Activated CD4-positive, alpha-beta T cell treated with anti-CD3 and anti-CD28 coated beads, Interleukin-2, Interleukin-6, amounts not matched to agents 100 ng/mL and 50 ng/mL, durations not matched to agents 16 hours and 8 hours (primary cell): Measurements from ENCODE around the gene KMT5C.

ENCODE experiments used
- DNase-seq: peaks from one replicate; pipeline ENCODE4 v3.0.0-alpha.2; 2020

The KMT5C gene

DNA sequence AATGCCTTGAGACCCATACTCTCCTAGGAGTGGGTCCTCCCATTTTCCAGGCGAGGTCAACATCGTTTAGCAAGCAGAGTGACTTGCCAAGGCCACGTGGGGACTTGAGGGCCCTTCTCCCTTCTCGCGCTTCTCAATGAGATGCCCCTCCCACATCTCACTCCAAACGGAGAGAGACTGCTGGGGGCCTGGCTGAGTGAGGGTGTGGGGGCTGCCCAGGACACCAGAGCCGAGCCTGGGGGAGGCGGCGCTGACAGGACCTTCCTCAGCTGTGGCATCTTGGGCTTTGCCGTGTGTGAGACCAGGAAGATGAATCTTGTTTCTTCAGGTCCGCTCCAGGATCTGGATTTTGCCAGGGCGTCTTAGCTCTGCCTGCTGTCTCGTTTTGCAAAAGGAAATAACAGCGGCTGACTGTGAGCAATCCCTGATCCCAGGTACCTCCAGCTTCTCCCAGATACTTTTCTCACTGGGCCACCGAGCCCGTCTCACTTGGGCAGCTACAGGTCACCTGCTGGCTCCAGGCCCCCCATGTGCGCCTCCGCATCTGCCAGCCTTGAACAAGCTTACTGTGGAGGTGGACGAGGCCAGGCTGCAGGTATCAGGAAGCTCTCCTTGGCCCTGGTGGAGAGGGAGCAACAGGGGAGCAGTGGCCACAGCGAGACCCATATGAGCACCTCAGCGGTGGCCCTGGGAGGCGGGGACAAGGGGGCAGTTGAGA is 8.8 kb downstream of the KMT5C start:
- no peak for DNase-seq

DNA sequence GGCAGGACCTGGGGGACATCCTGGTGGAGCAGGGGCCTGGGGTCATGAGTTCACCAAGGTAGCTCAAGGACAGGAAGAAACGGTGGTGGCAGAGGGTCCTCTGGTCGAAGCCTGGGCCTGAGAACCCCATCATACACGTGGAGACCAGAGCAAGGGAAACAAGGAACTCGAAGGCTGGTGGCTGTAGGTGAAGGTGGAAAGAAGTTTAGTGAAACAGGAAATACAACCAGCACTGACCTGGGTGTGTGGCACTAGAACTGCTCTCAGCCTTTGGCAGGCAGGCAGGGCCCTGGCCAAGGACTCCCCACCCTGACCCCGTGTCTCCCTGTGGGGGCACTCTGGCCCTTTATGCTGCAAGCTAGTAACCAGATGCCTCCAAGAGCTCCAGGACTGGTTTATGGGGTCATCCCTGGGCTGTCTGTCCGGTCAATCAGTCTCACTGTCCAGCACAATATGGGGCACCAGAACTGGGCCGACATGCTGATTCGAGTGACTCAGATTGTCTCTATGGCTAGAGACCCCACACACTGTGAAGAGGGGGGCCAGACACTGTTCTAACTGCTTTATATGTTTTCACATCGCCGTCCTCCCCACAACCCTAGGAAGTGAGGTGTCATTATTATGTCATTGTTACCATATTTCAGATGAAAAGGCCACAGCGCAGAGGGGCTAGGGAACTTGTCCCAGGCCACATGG is 11.1 kb downstream of the KMT5C start:
- no peak for DNase-seq

- no peak for DNase-seq
These were observed 12.4 kb downstream of the KMT5C start for GRCh38 chr19:55352040-55352439.

- no peak for DNase-seq
These were observed 13.0 kb downstream of the KMT5C start for GRCh38 chr19:55352549-55353145.

DNA sequence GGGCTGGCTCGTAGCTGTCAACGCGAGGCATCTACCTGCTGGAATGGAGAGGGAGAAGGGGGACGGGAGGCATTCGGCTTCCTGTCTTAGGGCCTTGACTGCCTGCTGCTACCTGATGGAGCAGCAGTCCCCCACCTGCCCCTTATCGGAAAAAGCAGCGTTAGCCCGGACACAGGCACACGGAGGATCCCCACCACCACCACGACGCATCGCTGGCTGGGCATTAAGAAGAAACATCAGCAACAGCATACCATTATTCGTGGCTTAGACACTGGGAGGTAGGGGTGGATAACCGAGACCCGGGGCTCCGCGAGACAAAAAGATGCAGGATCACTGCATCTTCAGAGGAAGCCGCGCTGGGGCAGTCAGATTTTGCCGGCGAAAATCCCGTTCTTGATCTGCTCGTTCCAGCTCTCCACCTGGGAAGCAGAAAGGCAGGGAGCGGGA is 13.7 kb downstream of the KMT5C start:
- DNase-seq: no peak

DNA sequence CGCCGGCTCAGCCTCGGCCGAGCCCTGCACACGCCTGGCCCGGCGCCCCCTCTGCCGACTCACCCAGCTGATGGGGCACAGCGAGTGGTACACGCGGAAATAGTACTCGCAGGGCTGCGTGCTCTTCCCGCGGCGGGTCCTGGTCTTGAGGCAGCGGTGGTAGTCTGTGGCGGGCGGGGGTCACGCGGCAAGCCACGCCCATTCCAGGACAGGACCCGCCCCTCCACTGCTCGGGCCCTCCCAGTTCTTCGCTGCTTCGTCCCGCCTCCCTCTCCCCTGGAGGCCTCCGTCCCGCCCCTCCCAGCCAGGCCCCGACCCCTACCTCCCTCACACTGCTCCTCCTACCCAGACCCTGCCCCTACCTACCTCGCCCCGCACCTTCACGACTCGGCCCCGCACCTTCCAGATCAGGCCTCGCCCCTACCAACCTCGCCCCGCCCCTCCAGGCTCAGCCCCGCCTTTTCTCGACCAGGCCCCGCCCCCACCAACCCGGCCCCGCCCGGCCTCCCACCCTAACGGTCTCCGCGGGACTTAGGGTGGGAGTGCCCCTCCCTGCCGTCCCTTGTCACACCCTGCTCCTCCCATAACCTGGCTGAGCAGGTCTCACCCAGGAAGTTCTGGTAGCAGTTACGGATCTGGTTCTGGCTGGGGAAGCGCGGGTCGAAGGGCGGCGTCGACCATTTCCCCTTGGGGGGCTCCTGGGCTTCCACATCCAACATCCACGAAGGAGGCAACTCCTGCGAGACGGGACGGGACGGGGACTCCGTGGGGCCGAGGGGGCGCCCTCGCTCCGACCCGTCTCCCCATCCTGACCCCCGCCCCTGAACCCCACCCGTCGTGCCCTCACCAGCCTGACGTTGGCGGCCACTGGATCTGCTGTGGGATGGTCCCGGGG is 14.4 kb downstream of the KMT5C start:
- peak; percentile 23 for DNase-seq

GRCh38 chr19:55354698-55355212 is 15.1 kb downstream of the KMT5C start, which contains the start of gene COX6B2:
Gene COX6B2, minus strand, starts transcription at chr19:55354719. Its CDS starts 198 bp downstream, at chr19:55354521.
- DNase-seq: no peak

- no peak for DNase-seq
These were observed 15.6 kb downstream of the KMT5C start for GRCh38 chr19:55355213-55355821.

DNA sequence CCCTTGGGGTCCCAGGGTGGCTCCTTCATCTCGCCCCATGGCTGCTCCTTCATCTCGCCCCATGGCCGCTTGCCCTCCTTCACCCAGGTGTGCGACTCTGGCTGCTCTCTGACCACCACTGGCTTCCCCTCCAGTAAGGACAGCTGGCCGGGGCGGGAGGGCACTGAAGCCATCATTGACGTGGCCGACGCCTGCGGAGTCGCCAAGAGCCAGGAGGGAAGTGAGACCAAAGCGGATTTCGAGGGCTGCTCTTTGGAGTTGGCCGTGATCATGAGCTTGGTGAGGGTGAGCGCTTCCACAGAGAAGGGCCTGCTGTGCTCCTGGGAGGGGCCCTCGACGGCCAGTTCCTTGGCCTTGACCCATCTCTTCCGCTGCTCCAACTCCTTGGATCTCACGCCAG is 18.8 kb downstream of the KMT5C start:
- no peak for DNase-seq

DNA sequence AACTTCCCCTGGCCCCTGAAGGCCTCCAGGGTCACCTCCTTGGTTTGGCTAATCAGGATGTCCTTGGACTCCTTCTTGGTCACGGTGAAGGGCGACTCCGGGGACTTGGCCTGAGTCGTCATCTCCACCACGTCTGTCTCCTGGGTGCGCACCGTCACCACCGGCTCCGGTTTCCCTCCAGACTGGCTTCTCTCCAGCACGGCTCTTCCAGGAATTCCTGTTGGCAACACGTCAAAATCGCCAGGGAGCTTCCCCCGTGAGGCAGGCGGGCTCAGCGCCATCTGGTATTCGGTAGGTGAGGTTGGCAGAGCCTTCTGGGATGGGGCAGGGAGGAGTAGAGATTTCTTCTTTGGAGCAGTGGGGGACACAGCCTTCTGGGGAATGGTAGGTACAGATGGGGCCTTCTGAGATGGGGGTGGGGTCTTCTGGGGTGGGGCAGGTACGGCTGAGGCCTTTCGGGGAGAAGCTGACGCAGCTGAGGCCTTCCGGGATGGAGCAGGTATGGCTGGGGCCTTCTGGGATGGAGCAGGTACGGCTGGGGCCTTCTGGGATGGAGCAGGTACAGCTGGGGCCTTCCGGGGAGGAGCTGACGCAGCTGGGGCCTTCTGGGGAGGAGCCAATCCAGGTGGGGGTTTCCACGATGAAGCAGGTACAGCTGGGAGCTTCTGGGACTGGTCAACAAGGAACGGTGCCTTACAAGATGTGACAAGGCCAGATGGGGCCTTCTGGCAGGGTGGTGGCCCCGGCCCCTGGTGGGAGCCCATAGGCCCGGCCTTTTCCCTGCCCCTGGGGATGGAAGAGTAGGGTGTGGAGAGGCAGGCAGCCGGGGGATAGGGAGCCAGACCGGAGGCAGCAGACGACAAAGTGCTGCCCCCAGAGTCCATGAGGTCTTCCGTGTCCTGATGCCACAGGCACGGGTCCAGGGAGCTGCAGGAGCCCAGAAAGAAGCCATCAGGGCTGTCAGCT is 19.6 kb downstream of the KMT5C start:
- no peak for DNase-seq

- no peak for DNase-seq
These were observed 21.2 kb downstream of the KMT5C start for GRCh38 chr19:55360902-55361301.

- no peak for DNase-seq
These were observed 22.7 kb downstream of the KMT5C start for GRCh38 chr19:55362174-55362989.

DNA sequence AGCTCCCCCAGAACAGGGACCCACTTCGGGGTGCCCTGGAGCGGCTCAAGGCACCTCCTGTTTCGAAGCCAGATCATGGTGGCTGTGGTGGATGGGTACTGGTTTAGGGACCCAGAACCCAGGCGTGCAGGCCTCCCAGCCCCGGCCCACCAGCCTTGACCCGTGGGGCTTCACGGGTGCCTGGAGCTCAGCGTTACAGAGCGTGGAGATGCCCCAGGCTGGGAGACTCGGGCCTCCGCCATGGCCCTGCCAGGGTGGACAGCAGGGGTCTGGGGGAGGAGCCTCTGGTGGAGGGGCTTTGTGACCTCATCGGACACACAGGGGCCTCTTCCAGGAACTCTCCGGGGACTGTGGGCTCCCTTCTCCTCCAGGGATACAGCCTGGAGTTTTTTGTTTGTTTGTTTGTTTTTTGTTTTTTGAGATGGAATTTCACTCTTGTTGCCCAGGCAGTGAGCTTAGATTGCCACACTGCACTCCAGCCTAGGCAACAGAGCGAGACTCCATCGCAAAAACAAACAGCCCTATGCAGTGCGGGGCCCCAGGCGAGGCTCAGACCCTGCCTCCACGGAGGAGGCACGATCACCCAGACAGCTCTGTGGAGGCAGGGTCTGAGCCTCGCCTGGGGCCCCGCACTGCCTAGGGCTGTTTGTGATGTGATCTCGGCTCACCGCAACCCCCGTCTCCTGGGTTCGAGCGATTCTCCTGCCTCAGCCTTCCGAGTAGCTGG is 23.5 kb downstream of the KMT5C start, which contains the start of gene GARIN5B:
TSS of gene GARIN5B (minus strand) at position 271 of the 727 bp plus-strand sequence. CDS start at position 77, 194 bp downstream.
- DNase-seq: no peak

GRCh38 chr19:55365245-55365644 is 25.6 kb downstream of the KMT5C start:
- no peak for DNase-seq

DNA sequence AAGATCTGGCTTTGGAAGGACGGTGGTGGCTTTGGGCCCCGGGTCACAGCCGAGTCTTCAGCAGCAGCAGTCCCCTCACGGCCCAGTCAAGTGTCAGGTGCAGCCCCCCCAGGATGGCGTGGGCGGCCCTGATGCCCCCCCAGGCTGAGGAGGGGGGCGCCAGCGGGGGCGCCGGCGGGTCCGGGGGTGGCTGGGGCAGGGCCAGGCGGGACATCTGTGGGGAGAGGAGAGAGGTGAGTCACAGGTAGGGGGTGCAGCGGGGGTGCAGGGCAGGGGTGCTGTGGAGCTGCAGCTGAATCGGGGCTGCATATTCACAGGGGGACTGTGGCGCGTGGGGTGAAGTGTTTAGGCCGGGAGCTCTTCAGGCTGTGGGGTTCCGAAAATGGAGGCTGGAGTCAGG is 26.3 kb downstream of the KMT5C start:
- no peak for DNase-seq

- DNase-seq: no peak
These were observed 27.1 kb downstream of the KMT5C start for GRCh38 chr19:55366790-55367189.

DNA sequence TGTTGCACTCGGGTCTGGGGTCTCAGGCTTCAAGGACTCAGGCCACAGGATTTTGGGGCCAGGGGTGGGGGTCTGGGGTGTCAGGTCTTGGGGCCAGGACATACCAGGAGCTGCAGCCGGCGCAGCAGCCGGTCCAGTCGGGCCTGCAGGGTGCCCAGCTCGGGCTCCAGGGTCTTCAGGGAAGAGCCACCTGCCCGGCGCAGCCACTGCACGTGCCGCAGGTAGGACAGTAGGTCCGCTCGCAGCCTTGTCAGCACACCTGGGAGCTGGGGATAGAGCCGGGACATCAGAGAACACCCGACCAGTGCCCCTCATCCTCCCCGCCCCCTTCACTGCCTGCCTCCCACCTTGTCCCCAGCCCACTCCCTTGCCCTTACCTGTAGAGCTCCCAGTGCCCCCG is 28.4 kb downstream of the KMT5C start:
- no peak for DNase-seq

GRCh38 chr19:55368701-55369563 is 29.3 kb downstream of the KMT5C start:
- DNase-seq: no peak
